H1 (cell line): ENCODE measurements around the gene PCSK4. TPM values are rescaled to one million over a fixed set of nuclear protein-coding genes. Genes with fewer than 3 reads are reported as not detected.
A peak's percentile ranks its signal among the peaks of the same experiment; 100 is the strongest.

Experiments
- CTCF ChIA-PET: fragments of 300-600 bp; sonication (Branson Sonifier 250); formaldehyde crosslinking; loops from one replicate; lab custom pipeline; 2021; ENCODE audit not compliant: partially characterized antibody; lab: Charles Lee
- POLR2A ChIA-PET: fragments of 300-600 bp; sonication (Branson Sonifier 250); formaldehyde crosslinking; loops from one replicate; lab custom pipeline; 2021; ENCODE audit warnings: inconsistent platforms; ENCODE audit not compliant: partially characterized antibody; lab: Charles Lee
- DNase-seq, 2 experiments: peaks; one replicate each; pipeline versions ENCODE4 v3.0.0 to v3.0.0-alpha.2; 2010 to 2022; ENCODE audit warnings: low spot score in 2 of 2, low read depth in 1 of 2, mixed read lengths in 1 of 2
- FAIRE-seq: peaks from 2 replicates; lab custom pipeline; 2011; peaks lifted over from hg19 to GRCh38; lab: Jason Lieb, UNC
- H2AFZ ChIP-seq: 2 replicates; pipeline ENCODE4 v1.8.1; 2012; ENCODE audit warnings: low read length, inconsistent platforms
- H2AK5ac ChIP-seq: 2 replicates; pipeline ENCODE4 v1.6.1; 2013; ENCODE audit warnings: low read depth, low read length
- H2BK120ac ChIP-seq: replicated peaks from 2 replicates; pipeline ENCODE3; 2013; ENCODE audit warnings: low read depth, low read length, inconsistent platforms
- H2BK12ac ChIP-seq: 2 replicates; pipeline ENCODE4 v1.6.1; 2013; ENCODE audit warnings: low read depth, low read length
- H2BK15ac ChIP-seq: 2 replicates; pipeline ENCODE4 v1.6.1; 2013; ENCODE audit warnings: low read length
- H2BK20ac ChIP-seq: 2 replicates; pipeline ENCODE4 v1.6.1; 2013; ENCODE audit warnings: low read length
- H2BK5ac ChIP-seq: 2 replicates; pipeline ENCODE4 v1.6.1; 2013; ENCODE audit warnings: low read depth, low read length
- H3K14ac ChIP-seq: 2 replicates; pipeline ENCODE4 v1.6.1; 2013; ENCODE audit warnings: inconsistent platforms; ENCODE audit not compliant: insufficient read length
- H3K18ac ChIP-seq: 2 replicates; pipeline ENCODE4 v1.6.1; 2013; ENCODE audit warnings: low read length; ENCODE audit errors: extremely low read depth
- H3K23ac ChIP-seq: 2 replicates; pipeline ENCODE4 v1.6.1; 2013; ENCODE audit warnings: inconsistent platforms; ENCODE audit not compliant: insufficient read length
- H3K23me2 ChIP-seq: 2 replicates; pipeline ENCODE4 v1.6.1; 2013; ENCODE audit warnings: low read depth, low read length
- H3K27ac ChIP-seq: 2 replicates; pipeline ENCODE4 v1.6.1; 2011; ENCODE audit warnings: low read depth, low read length, inconsistent platforms
- H3K27me3 ChIP-seq, 4 experiments: replicated peaks in 1 of 4; 1 replicate in 1 of 4; 2 replicates in 3 of 4; pipeline versions ENCODE4 v1.6.1 to v1.8.1; 2011 to 2013; ENCODE audit warnings: low read length in 3 of 4, mild to moderate bottlenecking in 3 of 4, inconsistent platforms in 2 of 4, mixed read lengths in 2 of 4, moderate library complexity in 1 of 4; ENCODE audit not compliant: control insufficient read depth in 3 of 4, insufficient read depth in 3 of 4; ENCODE audit errors: extremely low read depth in 1 of 4
- H3K36me3 ChIP-seq, 4 experiments: 2 replicates each; pipeline versions ENCODE4 v1.6.1 to v1.8.1; 2011 to 2013; ENCODE audit warnings: mild to moderate bottlenecking in 4 of 4, low read length in 3 of 4, moderate library complexity in 2 of 4, control low read depth in 1 of 4, inconsistent platforms in 1 of 4; ENCODE audit not compliant: insufficient read depth in 4 of 4, control insufficient read depth in 2 of 4
- H3K4ac ChIP-seq: replicated peaks from 2 replicates; pipeline ENCODE3; 2013; ENCODE audit warnings: low read length, low read depth, mixed read lengths, inconsistent platforms; ENCODE audit not compliant: insufficient read length
- H3K4me1 ChIP-seq, 4 experiments: replicated peaks in 1 of 4; 1 replicate in 1 of 4; 2 replicates in 3 of 4; pipeline versions ENCODE4 v1.6.1 to v1.8.1; 2011 to 2013; ENCODE audit warnings: low read length in 3 of 4, inconsistent platforms in 2 of 4, mixed read lengths in 1 of 4; ENCODE audit not compliant: insufficient read depth in 4 of 4, control insufficient read depth in 3 of 4
- H3K4me2 ChIP-seq, 2 experiments: 2 replicates each; pipeline versions ENCODE4 v1.6.1 to v1.8.1; 2011 to 2013; ENCODE audit warnings: low read depth in 2 of 2, low read length in 2 of 2, control low read depth in 1 of 2, inconsistent platforms in 1 of 2, mild to moderate bottlenecking in 1 of 2; ENCODE audit not compliant: insufficient read depth in 1 of 2
- H3K4me3 ChIP-seq, 4 experiments: fragments of 200-600, 300-600 bp in 1 of 4; sonication (generic), shearing (Covaris generic), sonication (Bioruptor Twin) in 1 of 4; 2 replicates each; pipeline versions ENCODE4 v1.5.1 to v1.8.1; 2011 to 2016; ENCODE audit warnings: low read length in 4 of 4, low read depth in 3 of 4, control low read depth in 2 of 4, inconsistent platforms in 2 of 4, mild to moderate bottlenecking in 2 of 4, mixed read lengths in 1 of 4, moderate library complexity in 1 of 4; ENCODE audit not compliant: insufficient read depth in 2 of 4; ENCODE audit errors: extremely low read depth in 1 of 4
- H3K56ac ChIP-seq: replicated peaks from 2 replicates; pipeline ENCODE3; 2013; ENCODE audit warnings: low read depth, mild to moderate bottlenecking, mixed read lengths, low read length, inconsistent platforms; ENCODE audit not compliant: insufficient read length
- H3K79me1 ChIP-seq: 2 replicates; pipeline ENCODE4 v1.6.1; 2013; ENCODE audit warnings: low read depth, low read length, control low read depth
- H3K79me2 ChIP-seq, 2 experiments: 2 replicates each; pipeline versions ENCODE4 v1.6.1 to v1.8.1; 2012 to 2013; ENCODE audit warnings: low read length in 2 of 2, mild to moderate bottlenecking in 2 of 2, inconsistent platforms in 1 of 2; ENCODE audit not compliant: insufficient read depth in 2 of 2, control insufficient read depth in 1 of 2
- H3K9ac ChIP-seq, 4 experiments: replicated peaks in 1 of 4; 1 replicate in 1 of 4; 2 replicates in 3 of 4; pipeline versions ENCODE4 v1.6.1 to v1.8.1; 2011 to 2013; ENCODE audit warnings: low read depth in 3 of 4, low read length in 3 of 4, control low read depth in 2 of 4, mild to moderate bottlenecking in 2 of 4, moderate library complexity in 2 of 4, inconsistent platforms in 1 of 4; ENCODE audit errors: extremely low read depth in 1 of 4
- H3K9me3 ChIP-seq, 2 experiments: 2 replicates each; pipeline versions ENCODE4 v1.6.1 to v1.8.1; 2012 to 2013; ENCODE audit warnings: mild to moderate bottlenecking in 2 of 2, moderate library complexity in 2 of 2, control low read depth in 1 of 2, inconsistent platforms in 1 of 2, low read depth in 1 of 2, low read length in 1 of 2, mixed read lengths in 1 of 2; ENCODE audit not compliant: insufficient read depth in 2 of 2
- H4K20me1 ChIP-seq, 2 experiments: replicated peaks in 1 of 2; 2 replicates each; pipeline versions ENCODE3 to v1.8.1; 2011 to 2013; ENCODE audit warnings: inconsistent platforms in 2 of 2, low read length in 2 of 2, mild to moderate bottlenecking in 1 of 2; ENCODE audit not compliant: insufficient read depth in 2 of 2, control insufficient read depth in 1 of 2
- H4K5ac ChIP-seq: 2 replicates; pipeline ENCODE4 v1.6.1; 2013; ENCODE audit warnings: low read length, low read depth, mixed read lengths, inconsistent platforms; ENCODE audit not compliant: insufficient read length
- H4K8ac ChIP-seq: 2 replicates; pipeline ENCODE4 v1.8.0; 2013; ENCODE audit warnings: mild to moderate bottlenecking, moderate library complexity, low read length, inconsistent platforms; ENCODE audit not compliant: insufficient read depth; ENCODE audit errors: extremely low read depth
- H4K91ac ChIP-seq: replicated peaks from 2 replicates; pipeline ENCODE3; 2013; ENCODE audit warnings: low read length, mixed read lengths, inconsistent platforms; ENCODE audit not compliant: insufficient read length
- BCL11A ChIP-seq, 2 experiments: IDR thresholded peaks; one replicate each; pipeline ENCODE4 v1.6.1; 2011; ENCODE audit warnings: low read depth in 2 of 2, low read length in 2 of 2, mild to moderate bottlenecking in 2 of 2
- CTCF ChIP-seq, 3 experiments: IDR thresholded peaks; 1 replicate in 2 of 3; 2 replicates in 1 of 3; pipeline versions ENCODE4 v1.5.1 to v1.6.1; 2011; ENCODE audit warnings: low read length in 3 of 3, mild to moderate bottlenecking in 3 of 3, inconsistent platforms in 2 of 3, low read depth in 1 of 3, moderate library complexity in 1 of 3; ENCODE audit not compliant: insufficient read depth in 1 of 3; ENCODE audit errors: control extremely low read depth in 1 of 3
- GABPA ChIP-seq: IDR thresholded peaks from 2 replicates; pipeline ENCODE4 v1.6.1; 2011; ENCODE audit warnings: mild to moderate bottlenecking, low read length, moderate library complexity, borderline replicate concordance; ENCODE audit not compliant: insufficient read depth
- HDAC6 ChIP-seq: IDR thresholded peaks from one replicate; pipeline ENCODE4 v1.7.1; 2012; ENCODE audit warnings: low read depth, mild to moderate bottlenecking, inconsistent platforms, low read length, moderate library complexity
- JUN ChIP-seq: IDR thresholded peaks from 2 replicates; pipeline ENCODE4 v1.6.1; 2011; ENCODE audit warnings: low read depth, mild to moderate bottlenecking, improper control_type of control experiment, low read length
- KDM5A ChIP-seq: fragments of 200-600 bp; IDR thresholded peaks from 2 replicates; pipeline ENCODE4 v1.7.1; 2012; ENCODE audit warnings: mild to moderate bottlenecking, low read length, inconsistent platforms, mixed read lengths
- NANOG ChIP-seq: IDR thresholded peaks from 2 replicates; pipeline ENCODE4 v1.6.1; 2011; ENCODE audit warnings: low read length, low read depth, mild to moderate bottlenecking, inconsistent platforms; ENCODE audit not compliant: insufficient read depth, poor library complexity, severe bottlenecking
- YY1 ChIP-seq: IDR thresholded peaks from 2 replicates; pipeline ENCODE4 v1.6.1; 2011; ENCODE audit warnings: low read depth, mild to moderate bottlenecking, low read length
- ZNF274 ChIP-seq: IDR thresholded peaks from 2 replicates; pipeline ENCODE4 v1.7.0; 2012; ENCODE audit warnings: low read length, borderline replicate concordance; ENCODE audit errors: extremely low read depth
- WGBS, 2 experiments: shearing (Covaris generic) in 1 of 2; methylation state at CpG; one replicate each; pipeline versions ENCODE4 v1.1.6 to v1.1.7; 2013 to 2015; ENCODE audit warnings: low lambda C conversion rate in 2 of 2, mixed read lengths in 2 of 2, inconsistent platforms in 1 of 2, low coverage in 1 of 2, missing lambda C conversion rate in 1 of 2; ENCODE audit not compliant: insufficient replicate concordance in 2 of 2, insufficient coverage in 1 of 2, insufficient read length in 1 of 2; ENCODE audit errors: extremely low coverage in 1 of 2, missing lambda C conversion rate in 1 of 2; 5-methylcytosine and 5-hydroxymethylcytosine counted together
- polyA plus RNA-seq, 7 experiments: library from polyadenylated mRNA; depleted of rRNA in 3 of 7; stranded (reverse) in 5 of 7; unstranded in 2 of 7; fragments of >200 nt in 5 of 7; fragments of 200-250 nt in 2 of 7; gene quantifications; 1 replicate in 5 of 7; 2 replicates in 1 of 7; 4 replicates in 1 of 7; pipeline versions ENCODE4 v1.2.1 to v1.2.3, GENCODE V29; 2011 to 2013; ENCODE audit warnings: missing spikeins in 2 of 7, mixed read lengths in 2 of 7
- total RNA-seq: library from RNA; stranded (reverse); fragmentation: NEBNext Ultra II Directional; extraction: Animal tissue kit (Norgen Biotek cat#: 25700); gene quantifications from 2 replicates; pipeline ENCODE4 v1.2.1, GENCODE V29; 2021

PCSK4 gene
- total and polyA plus RNA-seq, 2 of the 8 experiments (the other 6 are each of a cell fraction or from before 2014, with no cell fraction given), result 9.8 to 10.7 TPM

DNA sequence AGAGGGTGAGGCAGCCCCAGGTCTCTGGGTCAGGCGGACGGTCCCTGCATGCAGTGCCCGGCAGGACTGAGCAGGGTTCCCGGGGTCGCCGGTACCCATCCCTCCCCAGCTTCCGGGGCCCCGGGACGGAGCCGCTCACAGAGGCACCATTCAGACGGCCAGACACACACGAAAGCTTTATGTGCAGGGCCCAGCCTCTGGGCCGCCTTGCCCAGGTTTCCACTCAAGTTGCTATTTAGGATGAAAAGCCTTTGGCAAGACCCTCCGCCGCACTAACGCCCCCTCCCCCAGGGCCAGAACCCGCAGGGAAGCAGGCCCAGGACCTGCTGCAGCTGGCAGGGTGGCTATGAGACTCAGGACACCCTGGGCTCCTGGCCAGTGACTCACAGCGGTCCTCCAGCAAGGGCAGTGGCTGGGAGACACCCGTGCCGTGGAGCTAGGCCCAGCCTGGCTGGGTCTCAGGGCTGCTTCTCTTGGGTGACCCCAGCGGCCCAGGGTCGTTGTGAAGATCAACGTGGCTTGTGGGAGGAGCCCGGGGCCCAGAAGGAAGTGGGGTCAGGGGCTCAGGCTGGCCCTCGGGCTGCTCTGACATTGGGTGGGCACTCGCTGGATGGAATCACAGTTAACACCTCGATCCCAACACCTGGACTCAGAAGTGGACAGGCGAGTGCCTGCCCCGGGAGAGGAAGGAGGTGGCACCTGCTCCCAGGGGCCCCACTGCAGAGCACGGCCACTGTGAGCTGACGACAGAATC is 16.0 kb downstream of the PCSK4 start:
- Histone ChIP-seq H3K36me3 (peaks cover 0 to 7% (median 3%) of the 10 kb centered on the region in 4 experiments; a peak in 2 of 8 replicates), H4K20me1 (peaks cover 20 to 48% of the 10 kb centered on the region in 2 experiments), H4K91ac (no peak overlapping the region), H3K79me1 (peaks cover 2% of the 10 kb centered on the region; the same call in 1 of the 2 replicates), H3K18ac (no peak overlapping the region), H3K23ac (no peak overlapping the region), H2BK120ac (no peak overlapping the region), H3K79me2 (peaks cover 0 to 4% of the 10 kb centered on the region in 2 experiments; a peak in 1 of 4 replicates), H4K5ac (no peak overlapping the region), H2AFZ (no peak overlapping the region), H2BK20ac (no peak overlapping the region), H3K27ac (no peak overlapping the region), H2BK15ac (no peak overlapping the region), H2BK12ac (no peak overlapping the region), H3K23me2 (peaks cover 16% of the 10 kb centered on the region), H3K4ac (no peak overlapping the region), H3K4me1 (peaks cover 0 to 18% (median 11%) of the 10 kb centered on the region in 4 experiments; a peak in 5 of 7 replicates), H4K8ac (0 out of 2 replicates have a peak overlapping the region, but pooled peaks have one; percentile 2), H2AK5ac (no peak overlapping the region), H2BK5ac (no peak overlapping the region), H3K14ac (no peak overlapping the region), H3K9ac (no peak overlapping the region), H3K9me3 (no peaks in the 10 kb centered on the region), H3K4me3 (no peak overlapping the region), H3K27me3 (peaks cover 22 to 42% (median 39%) of the 10 kb centered on the region in 4 experiments), H3K4me2 (no peak overlapping the region), H3K56ac (no peak overlapping the region)
- POLR2A ChIA-PET, result interaction anchor here (0.7 to 4.5 kb wide), 10 partner anchors 8 to 200 kb away, joined by 3 to 27 read pairs (median 4); partner anchors contain the start of gene REEP6
- WGBS, 2 experiments, result 84% methylated on average over 26 of the region's 31 CpGs; no CpG with 5 or more reads in 1 of the 2 experiments
- CTCF ChIA-PET, result interaction anchor here (0.7 to 2.4 kb wide), 11 partner anchors 9 to 72 kb away, joined by 3 to 9 read pairs (median 3); no protein-coding TSS in a partner anchor
- FAIRE-seq, result no peak
- no peak for DNase-seq
- no peak for TF ChIP-seq CTCF (IDR thresholded peaks at IDR 0.05; ENCODE audit: control extremely low read depth in 1 of 3, insufficient read depth in 1 of 3, low read depth in 1 of 3, low read length in 3 of 3)
- TF ChIP-seq BCL11A (IDR thresholded peaks at IDR 0.05; ENCODE audit: low read depth in 2 of 2, low read length in 2 of 2), result no peak
- no peak for TF ChIP-seq YY1
- no peak for TF ChIP-seq ZNF274
- TF ChIP-seq HDAC6, result no peak
- TF ChIP-seq KDM5A, result no peak
- TF ChIP-seq NANOG, result no peak
- no peak for TF ChIP-seq JUN
- no peak for TF ChIP-seq GABPA
